Osteocyte (in vitro differentiated cells): ENCODE results near the gene PRDM16. TPM values are rescaled to one million over a fixed set of nuclear protein-coding genes. Genes with fewer than 3 reads are reported as not detected.

ENCODE experiments used
- DNase-seq: peaks from one replicate; pipeline ENCODE4 v3.0.0; 2021; ENCODE audit warnings: mixed read lengths; ENCODE audit not compliant: unreplicated experiment; ENCODE audit errors: extremely low spot score
- H3K27ac Mint-ChIP-seq: one replicate; pipeline ENCODE4 v1.8.0; 2021; ENCODE audit warnings: mild to moderate bottlenecking, mixed read lengths; ENCODE audit not compliant: unreplicated experiment
- H3K27me3 Mint-ChIP-seq: one replicate; pipeline ENCODE4 v1.8.0; 2021; ENCODE audit warnings: mixed read lengths; ENCODE audit not compliant: unreplicated experiment
- H3K36me3 Mint-ChIP-seq: one replicate; pipeline ENCODE4 v1.8.0; 2021; ENCODE audit warnings: mixed read lengths; ENCODE audit not compliant: unreplicated experiment
- H3K4me1 Mint-ChIP-seq: one replicate; pipeline ENCODE4 v1.8.0; 2021; ENCODE audit warnings: mixed read lengths; ENCODE audit not compliant: unreplicated experiment
- H3K4me3 Mint-ChIP-seq: one replicate; pipeline ENCODE4 v1.8.0; 2021; ENCODE audit warnings: mild to moderate bottlenecking, moderate library complexity, mixed read lengths; ENCODE audit not compliant: unreplicated experiment
- H3K9me3 Mint-ChIP-seq: one replicate; pipeline ENCODE4 v1.8.0; 2021; ENCODE audit warnings: mixed read lengths; ENCODE audit not compliant: unreplicated experiment
- CTCF ChIP-seq: fragments of 200-600 bp; sonication (generic); IDR thresholded peaks from 2 replicates; pipeline ENCODE4 v1.5.0; 2021; ENCODE audit warnings: antibody characterized with exemption, mild to moderate bottlenecking, moderate library complexity
- total RNA-seq: library from RNA; stranded (reverse); gene quantifications from 2 replicates; pipeline ENCODE4 v1.2.1, GENCODE V29; 2021

Gene PRDM16
- total RNA-seq, 1 donor from 2014 or later: 7.1 TPM

GRCh38 chr1:3345792-3346191 is 276.8 kb downstream of the PRDM16 start:
- H3K4me3 Mint-ChIP-seq: no peak overlapping the region
- H3K36me3 Mint-ChIP-seq: peaks cover 2% of the 10 kb centered on the region
- no peak overlapping the region for H3K27ac Mint-ChIP-seq
- H3K4me1 Mint-ChIP-seq: peaks cover 6% of the 10 kb centered on the region
- no peak for DNase-seq
- H3K27me3 Mint-ChIP-seq: peaks cover 2% of the 10 kb centered on the region
- TF ChIP-seq CTCF: no peak
- H3K9me3 Mint-ChIP-seq: peaks cover 21% of the 10 kb centered on the region

GRCh38 chr1:3346478-3346877 is 277.5 kb downstream of the PRDM16 start:
- Mint-ChIP-seq H3K27ac (no peak overlapping the region), H3K36me3 (no peaks in the 10 kb centered on the region), H3K27me3 (peaks cover 2% of the 10 kb centered on the region), H3K4me1 (peaks cover 10% of the 10 kb centered on the region), H3K9me3 (peaks cover 21% of the 10 kb centered on the region), H3K4me3 (no peak overlapping the region)
- no peak for DNase-seq
- no peak for TF ChIP-seq CTCF

GRCh38 chr1:3347257-3348020 is 278.4 kb downstream of the PRDM16 start:
- H3K27me3 Mint-ChIP-seq: peaks cover 2% of the 10 kb centered on the region
- no peak overlapping the region for H3K27ac Mint-ChIP-seq
- peaks cover 20% of the 10 kb centered on the region for H3K4me1 Mint-ChIP-seq
- TF ChIP-seq CTCF: no peak
- H3K4me3 Mint-ChIP-seq: no peak overlapping the region
- peaks cover 21% of the 10 kb centered on the region for H3K9me3 Mint-ChIP-seq
- DNase-seq: no peak
- no peaks in the 10 kb centered on the region for H3K36me3 Mint-ChIP-seq

- Mint-ChIP-seq H3K4me3 (no peak overlapping the region), H3K27me3 (peaks cover 2% of the 10 kb centered on the region), H3K36me3 (no peaks in the 10 kb centered on the region), H3K4me1 (peaks cover 29% of the 10 kb centered on the region), H3K9me3 (peaks cover 13% of the 10 kb centered on the region), H3K27ac (no peak overlapping the region)
- no peak for DNase-seq
- no peak for TF ChIP-seq CTCF
Measured at GRCh38 chr1:3348196-3348865, 279.3 kb downstream of the PRDM16 start.

- Mint-ChIP-seq H3K27ac (no peak overlapping the region), H3K27me3 (no peaks in the 10 kb centered on the region), H3K36me3 (no peaks in the 10 kb centered on the region), H3K4me1 (peaks cover 31% of the 10 kb centered on the region), H3K4me3 (no peak overlapping the region), H3K9me3 (peaks cover 4% of the 10 kb centered on the region)
- TF ChIP-seq CTCF: peak; percentile 37
- no peak for DNase-seq
Measured at GRCh38 chr1:3349161-3349967, 280.4 kb downstream of the PRDM16 start.
